ENCODE data around the gene SRMS.
A peak's percentile ranks its signal among the peaks of the same experiment; 100 is the strongest.

Gene SRMS

DNA sequence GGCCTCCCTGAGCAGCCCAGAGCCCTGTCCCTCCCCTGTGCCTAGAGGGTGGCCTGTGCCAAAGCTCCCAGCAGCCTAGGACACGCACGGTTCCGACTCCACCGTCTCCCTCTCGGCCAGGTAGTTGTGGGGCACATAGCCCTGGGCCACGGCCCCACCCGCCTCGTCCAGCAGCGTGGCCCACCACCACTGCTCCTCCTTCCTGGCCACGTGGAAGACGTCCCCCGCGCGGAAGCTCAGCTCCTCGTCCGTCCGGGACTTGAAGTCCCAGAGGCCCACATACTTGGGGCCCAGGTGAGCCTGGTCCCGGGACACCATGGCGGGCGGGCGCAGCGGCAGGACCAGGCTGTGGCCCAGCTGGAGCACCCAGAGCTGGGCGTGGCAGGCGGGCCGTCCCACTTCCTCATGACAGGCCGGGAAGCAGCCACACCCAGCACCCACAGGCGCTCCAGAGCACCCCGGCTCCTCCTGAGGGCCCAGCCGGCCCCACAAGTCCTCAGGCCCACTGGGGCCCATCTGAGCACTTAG, 10.5 kb downstream of the SRMS start, which contains the start of gene PTK6:
PTK6 (minus strand) TSS at position 380 of the 528 bp plus-strand sequence; CDS start at position 318, 62 bp downstream.
- DNase-seq: no peak

DNA sequence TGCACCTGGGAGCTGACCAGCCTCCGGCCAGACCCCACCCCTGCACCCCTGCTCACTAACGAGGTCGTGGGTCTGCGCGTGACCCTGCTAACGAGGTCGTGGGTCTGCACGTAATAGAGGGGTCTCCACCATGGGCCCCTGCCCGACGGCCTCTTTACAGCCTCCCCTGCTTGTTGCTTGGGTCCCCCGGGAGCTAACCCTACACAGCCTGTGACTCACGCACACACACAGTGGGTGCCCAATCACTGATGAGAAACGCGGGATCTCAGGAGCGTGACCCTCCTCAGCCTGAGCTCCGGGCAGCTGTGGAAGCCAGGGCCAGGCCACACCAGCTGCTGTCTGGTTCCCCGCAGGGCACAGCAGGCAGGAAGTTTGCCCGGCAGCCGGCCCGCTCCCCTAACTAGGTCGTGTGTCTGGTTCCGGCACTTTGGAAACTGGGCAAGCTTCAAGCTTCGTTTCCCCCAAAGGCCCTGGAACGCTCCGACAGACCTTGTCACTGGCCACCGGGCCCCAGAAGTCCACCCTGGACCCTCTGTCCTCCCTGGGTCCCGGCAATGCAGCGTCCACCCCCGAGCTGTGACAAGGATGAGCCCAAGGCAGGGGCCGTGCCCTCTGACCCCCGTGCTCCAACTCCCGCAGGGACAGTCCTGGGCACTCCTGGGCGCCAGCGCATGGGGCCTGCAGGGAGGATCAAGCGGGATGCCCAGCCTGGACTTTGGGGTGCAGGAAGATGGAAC, 11.1 kb downstream of the SRMS start:
- DNase-seq: no peak

DNA sequence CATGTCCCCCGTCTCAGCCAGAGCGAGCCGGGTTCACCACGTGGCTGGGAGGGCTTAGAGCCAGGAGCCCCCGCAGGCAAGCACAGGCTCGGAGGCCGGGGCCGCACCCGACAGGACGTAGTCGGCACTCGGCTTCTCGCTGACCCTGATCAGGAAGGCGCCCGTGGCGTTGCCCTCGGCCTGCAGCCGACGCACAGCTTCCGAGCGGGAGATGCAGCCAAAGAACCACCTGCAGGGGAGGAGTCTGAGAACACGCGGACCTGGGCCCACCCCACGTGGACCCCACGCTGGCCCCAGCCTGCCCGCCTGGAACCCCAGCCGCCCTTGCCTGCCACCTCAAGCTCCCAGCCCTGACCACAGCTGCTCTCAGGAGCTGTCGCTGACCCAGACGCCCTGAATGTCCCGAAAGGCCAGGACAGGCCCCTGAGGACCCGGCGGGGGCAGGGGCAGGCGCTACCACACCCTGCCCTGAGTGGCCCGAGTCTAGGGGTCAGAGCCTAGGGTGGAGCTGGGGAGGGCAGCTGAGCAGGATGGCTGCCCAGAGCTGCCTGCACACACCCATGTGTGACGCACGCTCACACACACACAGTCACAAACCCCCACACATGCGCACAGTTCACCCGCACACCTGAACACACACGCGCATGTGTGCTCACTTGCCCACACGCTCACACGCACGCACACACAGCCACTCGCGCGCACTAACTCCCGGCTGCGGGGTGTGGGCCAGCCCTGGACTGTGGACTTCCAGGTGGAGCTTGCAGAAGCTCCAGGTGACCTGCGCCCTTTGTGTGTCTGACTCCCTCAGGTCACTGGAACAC, 12.5 kb downstream of the SRMS start:
- no peak for DNase-seq

DNA sequence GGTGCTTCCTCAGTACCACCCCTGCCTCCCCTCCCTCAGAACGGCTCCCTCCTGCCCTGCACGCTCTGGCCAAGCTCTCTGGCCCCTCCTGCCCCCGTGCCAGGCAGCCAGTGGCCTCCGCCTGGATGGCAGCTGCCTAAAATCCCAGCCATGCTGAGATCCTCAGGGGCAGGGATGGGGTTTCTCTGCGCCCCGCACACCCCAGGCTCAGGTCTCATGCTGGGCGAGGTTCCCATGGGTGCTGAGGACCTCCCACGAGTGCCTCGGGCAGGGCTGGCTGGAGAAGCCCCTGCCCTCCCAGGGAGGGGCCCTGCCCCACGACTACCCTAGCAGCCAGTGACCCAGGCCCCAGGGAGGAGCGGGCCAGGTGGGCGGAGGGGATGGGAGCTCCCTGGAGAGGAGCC, 13.1 kb downstream of the SRMS start:
- no peak for DNase-seq

DNA sequence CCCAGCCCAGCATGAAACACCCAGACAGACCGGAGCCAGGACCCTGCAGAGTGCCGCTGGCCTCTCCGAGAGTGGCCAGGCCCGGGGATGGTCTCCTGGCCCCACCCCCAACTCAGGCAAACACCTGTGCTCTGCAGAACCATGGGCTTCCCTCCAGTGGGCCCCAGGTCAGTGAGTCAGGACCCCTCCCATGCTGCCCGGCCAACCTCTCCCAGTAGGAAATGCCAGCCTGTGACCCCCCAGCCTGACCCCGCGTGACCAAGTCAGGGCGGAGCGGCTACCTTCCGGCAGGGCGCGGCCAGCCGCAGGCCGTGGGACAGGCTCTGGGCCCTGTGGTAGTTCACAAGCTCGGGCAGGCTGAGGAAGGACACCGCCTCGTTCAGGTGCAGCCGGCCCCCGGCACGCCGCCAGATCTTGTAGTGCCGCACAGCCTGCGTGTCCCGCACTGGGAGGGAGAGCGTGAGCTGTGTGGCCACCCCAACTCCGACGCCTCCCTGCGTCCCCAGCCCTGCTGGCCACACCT, 13.6 kb downstream of the SRMS start:
- no peak for DNase-seq

DNA sequence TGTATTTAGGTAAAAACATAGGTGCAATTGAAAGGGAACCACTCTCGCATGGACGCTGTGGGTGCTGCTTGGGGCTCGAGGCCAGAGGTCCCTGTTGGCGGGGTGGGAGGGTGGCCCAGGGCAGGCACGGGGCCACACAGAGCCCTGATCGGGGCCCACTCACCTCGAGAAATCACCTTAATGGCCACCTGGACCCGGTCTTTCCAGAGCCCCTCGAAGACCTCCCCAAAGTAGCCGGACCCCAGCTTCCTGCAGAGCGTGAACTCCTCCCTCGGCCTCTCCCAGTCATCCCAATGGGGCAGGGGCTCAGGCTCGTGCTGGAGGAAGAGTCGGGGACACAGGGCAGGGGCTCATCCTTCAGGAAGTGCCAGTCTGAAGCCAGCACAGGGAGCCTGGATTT, 14.2 kb downstream of the SRMS start:
- no peak for DNase-seq

DNA sequence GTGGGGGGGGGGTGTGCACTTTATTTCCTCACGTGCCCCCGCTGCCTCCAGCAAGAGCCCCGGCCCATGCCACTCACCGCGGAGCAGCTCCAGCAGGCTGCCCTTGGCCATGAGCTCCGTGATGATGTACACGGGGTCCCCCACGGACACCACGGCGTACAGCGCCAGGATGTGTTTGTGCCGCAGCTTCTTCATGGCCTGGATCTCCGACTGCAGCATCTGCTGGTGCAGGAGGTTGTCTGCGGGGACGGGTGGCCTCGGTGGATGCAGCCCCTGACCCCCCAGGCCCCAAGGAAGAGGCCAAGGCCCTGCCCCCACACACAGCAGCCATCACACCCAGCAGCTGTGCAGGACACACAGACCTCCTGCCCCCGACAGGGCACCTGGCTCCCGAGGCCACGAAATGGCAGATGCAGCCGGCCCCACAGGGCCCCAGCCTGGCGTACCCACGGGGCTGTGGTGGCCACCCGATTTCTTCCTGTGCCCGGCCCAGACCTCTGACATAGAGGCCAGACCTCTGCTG, 15.0 kb downstream of the SRMS start:
- no peak for DNase-seq

DNA sequence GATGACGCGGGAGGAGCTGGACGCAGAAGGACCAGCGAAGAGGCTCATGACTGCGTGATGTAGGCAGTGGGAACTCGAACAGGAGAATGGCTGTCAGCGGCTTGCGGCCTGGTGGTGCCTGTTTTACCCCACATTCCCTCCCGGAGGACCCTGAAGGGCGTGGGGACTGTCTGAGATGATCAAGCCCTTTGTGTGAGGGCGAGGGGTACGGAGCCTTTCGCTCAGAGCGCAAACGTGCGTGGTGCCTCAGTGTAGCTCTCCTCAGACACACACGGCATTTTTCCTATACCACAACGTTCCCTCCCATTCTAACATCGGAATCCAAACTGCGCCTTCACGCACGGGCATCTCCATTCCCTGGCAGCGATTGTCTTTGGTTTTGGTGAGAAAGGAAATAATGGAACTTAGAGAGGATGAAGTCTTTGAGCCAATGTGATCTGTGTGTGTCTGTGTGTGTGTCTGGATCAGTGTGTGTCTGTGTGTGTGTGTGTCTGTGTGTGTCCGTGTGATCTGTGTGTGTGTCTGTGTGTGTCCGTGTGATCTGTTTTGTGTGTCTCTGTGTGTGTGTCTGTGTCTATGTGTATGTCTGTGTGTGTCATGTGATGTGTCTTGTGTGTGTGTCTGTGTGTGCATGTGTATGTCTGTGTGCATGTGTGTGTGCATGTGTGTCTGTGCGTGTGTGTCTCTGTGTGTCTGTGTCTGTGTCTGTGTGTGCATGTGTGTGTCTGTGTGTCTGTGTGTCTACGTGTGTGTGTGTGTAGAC, 15.7 kb downstream of the SRMS start:
- no peak for DNase-seq

DNA sequence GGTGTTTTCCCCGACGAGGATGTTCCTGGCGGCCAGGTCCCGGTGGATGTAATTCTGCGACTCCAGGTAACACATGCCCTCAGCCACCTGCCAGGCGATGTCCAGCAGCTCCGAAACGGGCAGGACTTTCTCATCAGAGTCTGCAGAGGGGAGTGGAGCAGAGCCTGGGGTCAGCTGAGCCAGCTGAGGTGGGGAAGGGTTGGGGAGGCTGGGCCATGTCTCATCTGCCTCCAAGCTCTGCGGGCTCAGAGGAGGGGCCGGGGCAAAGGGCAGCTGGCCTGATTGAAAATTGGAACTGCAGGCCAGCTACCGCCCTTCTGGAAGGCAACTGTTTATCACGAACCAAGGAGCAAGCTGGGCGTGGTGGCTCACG, 16.8 kb downstream of the SRMS start:
- no peak for DNase-seq

DNA sequence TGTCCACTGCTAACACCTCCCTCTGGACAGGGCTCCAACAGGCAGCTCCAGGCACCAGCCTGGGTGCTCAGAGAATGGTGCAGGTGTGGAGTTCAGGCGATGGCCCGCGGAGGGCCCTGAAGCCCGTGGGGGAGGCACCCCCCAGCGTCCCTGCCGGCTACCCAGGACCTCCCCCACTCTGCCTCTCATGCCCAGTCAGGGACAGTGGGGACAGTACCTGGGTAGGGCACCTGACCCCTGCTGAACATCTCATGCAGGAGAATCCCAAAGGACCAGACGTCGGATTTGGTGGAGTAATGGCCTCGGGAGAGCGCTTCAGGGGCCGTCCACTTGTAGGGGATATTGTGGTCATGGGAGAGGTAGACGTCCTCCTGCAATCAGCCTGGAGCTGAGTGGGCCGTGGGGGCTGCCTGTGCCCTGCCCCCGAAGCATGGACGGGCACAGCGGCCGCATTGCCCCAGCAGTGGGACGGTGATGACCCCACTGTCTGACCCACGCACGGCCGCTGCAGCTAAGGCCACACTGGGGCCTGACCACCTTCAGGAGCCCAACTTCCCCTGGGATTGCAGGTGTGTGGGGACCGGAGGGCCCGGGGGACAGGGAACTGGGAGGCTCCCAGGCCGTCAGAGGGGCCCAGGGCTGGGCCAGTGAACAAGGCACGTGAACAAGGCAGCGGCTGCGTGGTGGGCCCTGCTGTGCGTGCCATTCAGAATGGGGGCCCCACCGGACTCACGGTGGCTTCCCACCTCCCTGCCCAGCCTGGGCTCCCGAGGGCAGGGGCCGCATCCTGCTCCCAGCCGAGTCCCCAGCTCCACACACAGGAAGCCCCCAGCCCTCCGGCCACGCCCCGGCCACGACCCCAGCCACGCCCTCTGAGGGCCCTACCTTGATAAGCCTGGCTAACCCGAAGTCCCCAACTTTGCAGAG, 17.4 kb downstream of the SRMS start:
- DNase-seq: no peak

DNA sequence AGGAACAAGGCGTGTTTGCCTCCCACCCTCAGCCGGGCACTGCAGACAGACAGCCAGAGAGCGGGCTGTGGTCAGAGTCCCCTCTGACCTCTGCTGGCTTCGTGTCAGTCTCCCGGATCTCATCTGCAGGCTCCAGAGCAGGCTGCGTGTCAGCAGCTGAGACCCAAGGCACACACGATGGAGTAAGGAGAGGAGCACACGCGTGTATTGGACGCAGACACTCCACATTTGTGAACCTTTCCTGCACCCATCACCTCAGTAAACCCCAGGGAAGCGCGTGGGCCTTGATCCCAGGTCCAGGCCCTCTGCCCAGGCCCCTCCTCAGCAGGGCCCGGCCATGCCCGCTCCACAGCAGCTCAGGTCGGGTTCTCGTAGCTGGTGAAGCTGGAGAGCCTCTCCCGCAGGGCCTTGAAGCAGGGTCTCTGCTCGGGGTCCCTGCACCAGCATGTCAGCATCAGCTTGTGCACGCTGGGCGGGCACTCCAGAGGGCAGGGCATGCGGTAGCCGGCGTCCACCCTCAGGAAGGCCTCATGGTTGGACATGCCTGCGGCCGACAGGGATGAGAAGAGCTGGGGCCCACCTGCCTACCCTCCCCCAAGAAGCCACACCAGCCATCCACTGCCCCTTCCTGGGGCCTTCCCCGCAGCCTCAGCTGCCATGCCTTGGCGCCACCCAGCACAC, 18.2 kb downstream of the SRMS start:
- DNase-seq: no peak

DNA sequence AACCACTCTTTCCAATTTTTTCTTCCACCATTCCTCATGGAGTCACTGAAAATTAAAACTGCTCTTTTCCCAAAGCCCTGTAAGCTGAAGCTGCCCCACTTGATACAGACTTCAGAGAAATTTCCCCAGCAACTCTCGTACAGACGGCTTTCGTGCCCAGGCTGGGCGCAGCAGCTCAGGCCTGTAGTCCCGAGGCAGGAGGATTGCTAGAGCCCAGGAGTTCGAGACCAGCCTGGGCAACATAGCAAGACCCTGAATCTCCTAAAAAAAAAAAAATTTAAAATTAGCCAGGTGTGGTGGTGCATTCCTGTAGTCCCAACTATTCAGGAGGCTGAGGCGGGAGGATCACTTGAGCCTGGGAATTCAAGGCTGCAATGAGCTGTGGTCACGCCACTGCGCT, 20.4 kb downstream of the SRMS start:
- no peak for DNase-seq

DNA sequence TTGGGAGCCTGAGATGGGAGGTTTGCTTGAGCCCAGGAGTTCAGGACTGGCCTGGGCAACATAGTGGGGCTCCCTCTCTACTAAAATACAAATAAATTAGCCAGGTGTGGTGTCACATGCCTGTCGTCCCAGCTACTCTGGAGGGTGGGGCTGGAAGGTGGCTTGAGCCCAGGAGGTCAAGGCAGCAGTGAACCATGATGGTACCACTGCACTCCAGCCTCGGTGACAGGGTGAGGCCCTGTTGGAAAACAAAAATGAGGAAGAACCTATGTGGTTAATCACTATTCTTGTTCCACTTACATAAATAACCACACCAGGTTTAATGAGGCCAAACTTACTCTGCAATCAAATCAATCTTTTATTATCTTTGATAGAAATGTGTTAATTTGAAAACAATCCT, 21.6 kb downstream of the SRMS start:
- DNase-seq: no peak

DNA sequence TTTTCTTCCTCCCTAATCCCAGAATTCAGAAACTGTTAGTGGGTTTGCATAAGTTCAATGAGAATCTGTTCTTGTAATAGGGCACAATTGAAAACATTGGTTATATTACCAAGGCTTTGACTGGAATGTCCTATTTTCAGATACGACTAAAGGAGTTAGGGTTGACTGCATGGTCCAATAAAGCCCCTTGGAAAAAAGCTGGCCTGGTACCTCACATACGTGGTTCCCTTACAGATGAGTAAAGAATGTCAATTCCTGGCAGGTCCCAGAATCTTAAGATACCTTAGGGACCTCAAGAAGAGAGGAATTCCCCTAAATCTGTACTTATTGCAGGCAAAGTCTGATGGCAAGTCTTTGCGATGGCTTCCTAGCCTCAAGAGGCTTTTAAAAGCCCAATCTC, 22.4 kb downstream of the SRMS start:
- no peak for DNase-seq

DNA sequence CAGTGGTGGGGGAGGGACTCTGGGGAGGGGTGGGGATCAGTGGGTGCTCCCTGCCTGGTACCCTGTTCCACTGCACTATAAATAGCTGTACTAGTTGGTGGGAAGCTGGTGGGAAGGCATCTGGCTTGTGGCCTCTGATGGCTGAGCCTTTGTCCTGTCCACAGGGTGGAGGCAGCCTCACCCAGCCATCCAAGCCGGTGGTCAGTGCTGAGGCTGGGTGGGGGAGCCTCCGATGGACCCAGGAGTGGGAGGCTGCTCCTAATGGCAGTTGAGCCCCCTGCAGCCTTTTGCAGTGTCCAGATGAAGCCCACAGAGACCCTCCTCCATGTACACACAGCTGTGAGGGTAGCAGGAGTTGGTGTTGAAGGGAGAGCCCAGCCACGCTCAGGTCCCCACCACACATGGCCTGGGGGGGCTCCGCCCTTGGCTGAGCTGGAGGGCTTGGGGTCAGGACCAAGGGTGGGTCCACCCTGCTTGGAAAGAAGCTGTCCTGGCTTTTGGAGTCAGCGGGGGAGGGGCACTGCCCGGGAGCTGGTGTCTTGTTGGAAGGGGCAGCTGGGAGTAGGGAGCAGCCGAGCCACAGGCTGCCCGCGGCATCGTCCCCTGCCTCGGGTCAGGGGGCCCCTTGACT, 24.5 kb downstream of the SRMS start:
- DNase-seq: no peak

DNA sequence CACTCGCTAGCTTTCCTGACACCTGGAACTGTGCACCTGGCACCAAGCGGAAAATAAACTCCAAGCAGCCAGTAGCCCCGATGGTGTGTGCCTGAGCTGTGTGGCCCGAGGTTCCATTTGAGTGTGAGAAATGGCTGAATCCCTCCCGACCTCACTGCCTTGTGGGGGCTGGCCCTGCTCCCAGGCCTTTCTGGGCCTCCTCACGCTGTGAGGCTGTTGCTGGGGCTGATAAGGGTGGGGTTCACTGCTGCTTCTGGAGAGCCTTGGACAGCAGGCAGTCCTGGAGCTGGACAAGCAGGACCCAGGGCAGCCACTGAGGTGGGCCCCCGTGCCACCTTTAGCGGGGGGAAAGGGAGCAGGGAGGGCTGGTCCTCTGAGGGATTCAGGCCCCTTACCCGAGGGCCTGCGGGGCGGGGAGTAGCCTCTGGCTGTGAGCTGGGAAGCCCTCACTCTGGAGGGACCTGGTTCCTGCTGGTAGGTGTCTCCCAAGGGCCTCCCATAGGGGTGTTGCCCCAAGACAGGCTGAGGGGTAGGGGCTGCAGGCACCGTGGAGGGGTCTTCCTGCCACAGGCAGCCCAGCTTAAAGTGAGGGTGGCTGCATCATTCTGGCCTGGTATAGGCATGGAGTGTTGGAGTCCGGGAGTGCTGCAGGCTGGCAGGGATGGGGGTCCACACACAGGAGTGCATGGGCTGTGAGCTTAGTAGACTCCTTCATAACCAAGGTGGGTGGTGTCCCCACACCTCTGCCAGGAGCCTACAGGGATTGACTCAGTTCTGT, 25.3 kb downstream of the SRMS start:
- DNase-seq: no peak

DNA sequence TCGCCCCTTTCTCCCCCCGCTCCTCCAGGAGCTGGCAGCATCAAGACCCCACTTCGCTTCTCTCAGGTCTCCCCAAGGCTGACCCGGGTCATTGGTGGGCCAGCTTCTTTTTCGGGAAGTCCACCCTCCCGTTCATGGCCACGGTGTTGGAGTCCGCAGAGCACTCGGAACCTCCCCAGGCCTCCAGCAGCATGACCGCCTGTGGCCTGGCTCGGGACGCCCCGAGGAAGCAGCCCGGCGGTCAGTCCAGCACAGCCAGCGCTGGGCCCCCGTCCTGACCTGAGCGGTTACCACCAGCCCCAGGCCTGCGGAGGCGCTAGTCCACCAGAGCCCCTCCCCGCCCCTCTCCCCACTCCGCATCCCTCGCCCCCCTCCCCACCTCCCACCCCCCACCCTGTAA, 25.9 kb downstream of the SRMS start:
- no peak for DNase-seq

DNA sequence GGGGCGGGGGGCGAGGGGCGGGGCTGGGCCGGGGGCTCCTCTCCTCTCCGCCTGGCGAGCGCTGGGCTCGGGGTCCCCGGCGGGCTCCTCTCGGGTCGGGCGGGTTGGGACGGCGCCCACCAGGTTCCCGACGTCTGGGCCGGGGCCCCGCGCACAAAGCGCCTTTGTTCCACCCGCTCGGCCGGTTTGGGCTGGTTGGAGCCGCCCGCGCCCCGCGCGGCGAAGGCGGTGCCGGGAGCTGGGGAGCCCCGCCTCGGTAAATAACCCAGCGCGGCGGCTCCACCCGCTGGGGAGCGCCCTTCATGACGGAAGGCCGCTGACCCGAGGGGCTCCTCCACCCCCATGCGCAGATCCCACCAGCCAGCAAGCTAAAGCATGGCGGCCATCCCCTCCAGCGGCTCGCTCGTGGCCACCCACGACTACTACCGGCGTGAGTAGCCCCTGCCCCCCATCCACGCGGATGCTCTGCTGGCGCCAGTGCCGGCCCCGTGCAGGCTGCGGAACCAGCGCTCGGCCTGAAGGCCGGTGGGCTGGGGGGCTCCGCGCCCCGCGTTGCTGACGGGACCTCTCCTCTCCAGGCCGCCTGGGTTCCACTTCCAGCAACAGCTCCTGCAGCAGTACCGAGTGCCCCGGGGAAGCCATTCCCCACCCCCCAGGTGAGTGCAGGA, 26.5 kb downstream of the SRMS start:
- DNase-seq: peak; percentile 30

DNA sequence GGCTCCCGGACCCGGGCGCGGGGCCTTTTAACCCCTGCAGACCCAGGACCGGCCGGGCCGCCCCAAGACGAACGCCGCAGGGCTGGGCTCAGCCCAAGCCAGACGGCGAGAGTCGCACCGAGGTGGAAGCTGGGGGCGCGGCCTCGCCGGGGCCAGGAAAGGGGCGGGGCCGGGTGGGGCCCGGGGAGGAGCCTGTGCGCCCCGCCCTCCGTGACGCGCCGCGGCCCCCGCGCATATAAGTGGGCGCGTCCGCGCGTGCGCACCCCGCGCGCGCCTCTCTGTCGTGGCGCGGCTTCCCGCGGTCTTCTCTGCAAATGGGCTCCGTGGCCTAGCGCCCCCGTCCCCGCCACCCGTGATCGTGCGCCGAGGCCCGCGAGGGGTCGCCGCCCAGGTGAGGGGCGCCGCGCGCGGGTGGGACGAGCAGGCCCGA, 27.0 kb downstream of the SRMS start, which contains the start of gene PPDPF:
PPDPF (plus strand) TSS at position 262 of the 430 bp plus-strand sequence. CDS start 544 bp downstream, outside the sequence.
- peak; percentile 78 for DNase-seq
